ENCODE results near the gene RABEPK.
"Not testable (repeated sequence)": the region's sequence is repeated elsewhere in the genome, so short reads cannot be mapped to it uniquely, and the experiment has no call there.

GRCh38 chr9:125224858-125225257, 24.5 kb downstream of the RABEPK start:
- TF ChIP-seq CTCF (conservative IDR thresholded peaks at IDR 0.05); EZH2 (IDR thresholded peaks at IDR 0.05; ENCODE audit: low read depth): not testable (repeated sequence)

Measured in PC-9 (cell line).